ENCODE measurements around the gene FUT3. TPM values are rescaled to one million over a fixed set of nuclear protein-coding genes. Genes with fewer than 3 reads are reported as not detected.
"Not testable (repeated sequence)": the region's sequence is repeated elsewhere in the genome, so short reads cannot be mapped to it uniquely, and the experiment has no call there.

Gene FUT3
- total and polyA plus RNA-seq, 4 donors, result 0.25 to 0.47 (median 0.27) TPM; not detected in 1

DNA sequence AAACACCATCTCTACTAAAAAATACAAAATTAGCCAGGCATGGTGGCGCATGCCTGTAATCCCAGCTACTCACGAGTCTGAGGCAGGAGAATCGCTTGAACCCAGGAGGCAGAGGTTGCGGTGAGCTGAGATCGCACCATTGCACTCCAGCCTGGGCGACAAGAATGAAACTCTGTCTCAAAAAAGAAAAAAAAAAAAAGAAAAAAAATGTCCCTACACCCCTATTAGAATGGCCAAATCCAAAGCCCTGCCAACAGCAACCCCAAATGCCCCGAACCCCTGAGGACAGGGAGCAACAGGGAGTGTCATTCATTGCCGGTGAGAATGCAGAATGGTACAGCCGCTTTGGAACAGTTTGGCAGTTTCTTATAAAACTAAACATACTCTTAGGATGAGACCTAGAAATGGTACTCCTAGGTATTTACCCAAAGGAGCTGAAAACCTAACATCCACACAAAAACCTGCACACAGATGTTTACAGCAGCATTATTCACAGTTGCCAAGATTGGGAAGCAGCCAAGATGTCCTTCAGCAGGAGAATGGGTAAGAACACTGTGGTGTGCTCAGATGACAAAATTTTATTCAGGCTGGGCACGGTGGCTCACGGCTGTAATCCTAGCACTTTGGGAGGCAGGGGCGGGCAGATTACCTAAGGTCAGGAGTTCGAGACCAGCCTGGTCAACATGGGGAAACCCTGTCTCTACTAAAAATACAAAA is 32.1 kb upstream of the FUT3 start:
- H3K36me3 ChIP-seq (ENCODE audit: control insufficient read depth in 4 of 4, insufficient read depth in 3 of 4, low read depth in 1 of 4, low read length in 3 of 4); H3K27me3 ChIP-seq (ENCODE audit: control insufficient read depth in 4 of 4, insufficient read depth in 4 of 4, low read length in 3 of 4); H3K9me3 ChIP-seq (ENCODE audit: control insufficient read depth in 4 of 4, low read length in 3 of 4); H3K4me3 ChIP-seq (ENCODE audit: low read depth in 1 of 3, low read length in 3 of 3); H3K9ac ChIP-seq (ENCODE audit: low read depth in 1 of 2, low read length in 2 of 2); DNase-seq (ENCODE audit: low spot score): not testable (repeated sequence)
- 68% methylated on average over 13 of the region's 13 CpGs for WGBS
- TF ChIP-seq RXRA (IDR thresholded peaks at IDR 0.05) (peak in 1 of 2 donors; percentile 31), HNF4A (conservative IDR thresholded peaks at IDR 0.05) (peak in 1 of 2 donors; percentile 23), RAD21 (IDR thresholded peaks at IDR 0.05) (peak in 1 of 2 donors; percentile 61)
- Histone ChIP-seq H3K4me1 (ENCODE audit: control insufficient read depth in 4 of 4, insufficient read depth in 4 of 4, low read length in 3 of 4) (peaks cover 10 to 23% (median 14%) of the 10 kb centered on the region in 4 donors), H3K27ac (ENCODE audit: low read depth in 1 of 2, low read length in 2 of 2) (peak overlapping the region in 1 of 2 donors; percentile 12)

- 72% methylated on average over 9 of the region's 9 CpGs for WGBS
- Histone ChIP-seq H3K27me3 (ENCODE audit: control insufficient read depth in 4 of 4, insufficient read depth in 4 of 4, low read length in 3 of 4) (no peaks in the 10 kb centered on the region), H3K36me3 (ENCODE audit: control insufficient read depth in 4 of 4, insufficient read depth in 3 of 4, low read depth in 1 of 4, low read length in 3 of 4) (no peaks in the 10 kb centered on the region), H3K9ac (ENCODE audit: low read depth in 1 of 2, low read length in 2 of 2) (no peak overlapping the region), H3K4me1 (ENCODE audit: control insufficient read depth in 4 of 4, insufficient read depth in 4 of 4, low read length in 3 of 4) (peaks cover 10 to 23% (median 14%) of the 10 kb centered on the region in 4 donors), H3K9me3 (ENCODE audit: control insufficient read depth in 4 of 4, low read length in 3 of 4) (no peaks in the 10 kb centered on the region), H3K4me3 (ENCODE audit: low read depth in 1 of 3, low read length in 3 of 3) (no peak overlapping the region), H3K27ac (ENCODE audit: low read depth in 1 of 2, low read length in 2 of 2) (peak overlapping the region; percentile 54 to 55)
- no peak for DNase-seq (ENCODE audit: low spot score)
- TF ChIP-seq EGR1 (IDR thresholded peaks at IDR 0.05; ENCODE audit: low read depth in 2 of 2) (no peak), TAF1 (conservative IDR thresholded peaks at IDR 0.05) (no peak), SP1 (IDR thresholded peaks at IDR 0.05) (no peak), REST (IDR thresholded peaks at IDR 0.05) (no peak), JUND (IDR thresholded peaks at IDR 0.05) (no peak)
These were observed 31.2 kb upstream of the FUT3 start for GRCh38 chr19:5882421-5882968.

GRCh38 chr19:5881543-5882299 is 30.5 kb upstream of the FUT3 start:
- TF ChIP-seq HNF4G (IDR thresholded peaks at IDR 0.05) (no peak), FOXA1 (IDR thresholded peaks at IDR 0.05) (no peak), REST (IDR thresholded peaks at IDR 0.05) (no peak)
- TF ChIP-seq, protein P1, sequence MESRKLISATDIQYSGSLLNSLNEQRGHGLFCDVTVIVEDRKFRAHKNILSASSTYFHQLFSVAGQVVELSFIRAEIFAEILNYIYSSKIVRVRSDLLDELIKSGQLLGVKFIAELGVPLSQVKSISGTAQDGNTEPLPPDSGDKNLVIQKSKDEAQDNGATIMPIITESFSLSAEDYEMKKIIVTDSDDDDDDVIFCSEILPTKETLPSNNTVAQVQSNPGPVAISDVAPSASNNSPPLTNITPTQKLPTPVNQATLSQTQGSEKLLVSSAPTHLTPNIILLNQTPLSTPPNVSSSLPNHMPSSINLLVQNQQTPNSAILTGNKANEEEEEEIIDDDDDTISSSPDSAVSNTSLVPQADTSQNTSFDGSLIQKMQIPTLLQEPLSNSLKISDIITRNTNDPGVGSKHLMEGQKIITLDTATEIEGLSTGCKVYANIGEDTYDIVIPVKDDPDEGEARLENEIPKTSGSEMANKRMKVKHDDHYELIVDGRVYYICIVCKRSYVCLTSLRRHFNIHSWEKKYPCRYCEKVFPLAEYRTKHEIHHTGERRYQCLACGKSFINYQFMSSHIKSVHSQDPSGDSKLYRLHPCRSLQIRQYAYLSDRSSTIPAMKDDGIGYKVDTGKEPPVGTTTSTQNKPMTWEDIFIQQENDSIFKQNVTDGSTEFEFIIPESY (IDR thresholded peaks at IDR 0.05), result no peak
- no peak overlapping the region for H3K9ac ChIP-seq (ENCODE audit: low read depth in 1 of 2, low read length in 2 of 2)
- no peaks in the 10 kb centered on the region for H3K9me3 ChIP-seq (ENCODE audit: control insufficient read depth in 4 of 4, low read length in 3 of 4)
- peak overlapping the region in 1 of 2 donors; percentile 54 for H3K27ac ChIP-seq (ENCODE audit: low read depth in 1 of 2, low read length in 2 of 2)
- no peaks in the 10 kb centered on the region for H3K36me3 ChIP-seq (ENCODE audit: control insufficient read depth in 4 of 4, insufficient read depth in 3 of 4, low read depth in 1 of 4, low read length in 3 of 4)
- WGBS, result 81% methylated on average over 19 of the region's 19 CpGs
- H3K27me3 ChIP-seq (ENCODE audit: control insufficient read depth in 4 of 4, insufficient read depth in 4 of 4, low read length in 3 of 4), result no peaks in the 10 kb centered on the region
- peaks cover 10 to 23% (median 14%) of the 10 kb centered on the region in 4 donors for H3K4me1 ChIP-seq (ENCODE audit: control insufficient read depth in 4 of 4, insufficient read depth in 4 of 4, low read length in 3 of 4)
- H3K4me3 ChIP-seq (ENCODE audit: low read depth in 1 of 3, low read length in 3 of 3), result no peak overlapping the region
- no peak for DNase-seq (ENCODE audit: low spot score)
